Effector memory CD8-positive, alpha-beta T cell (primary cell): ENCODE results near the gene GPR132.
"Not testable (repeated sequence)": the region's sequence is repeated elsewhere in the genome, so short reads cannot be mapped to it uniquely, and the experiment has no call there.

Source experiments
- ATAC-seq: fragments of 150-1000 bp; cut with Tn5 transposase; replicated peaks from 2 replicates; pipeline ENCODE4 v1.10.0; 2021; ENCODE audit warnings: mild to moderate bottlenecking, moderate library complexity
- DNase-seq, 3 experiments: peaks; one replicate each; pipeline ENCODE4 v3.0.0; 2021
- H3K27ac Mint-ChIP-seq, 2 donors: one replicate each; pipeline ENCODE4 v1.8.0; 2022; ENCODE audit warnings: mild to moderate bottlenecking in 2 of 2, mixed read lengths in 2 of 2, moderate library complexity in 2 of 2
- H3K27me3 Mint-ChIP-seq, 2 donors: one replicate each; pipeline ENCODE4 v1.8.0; 2022; ENCODE audit warnings: mixed read lengths in 2 of 2
- H3K36me3 Mint-ChIP-seq: one replicate; pipeline ENCODE4 v1.8.0; 2022; ENCODE audit warnings: mild to moderate bottlenecking, moderate library complexity, mixed read lengths; ENCODE audit not compliant: insufficient read depth
- H3K4me1 Mint-ChIP-seq, 2 donors: one replicate each; pipeline ENCODE4 v1.8.0; 2022; ENCODE audit warnings: low read depth in 2 of 2, mixed read lengths in 2 of 2
- H3K4me3 Mint-ChIP-seq, 2 donors: one replicate each; pipeline ENCODE4 v1.8.0; 2022; ENCODE audit warnings: mild to moderate bottlenecking in 2 of 2, mixed read lengths in 2 of 2, moderate library complexity in 2 of 2
- H3K9me3 Mint-ChIP-seq, 2 donors: one replicate each; pipeline ENCODE4 v1.8.0; 2022; ENCODE audit warnings: mixed read lengths in 2 of 2

Gene GPR132

GRCh38 chr14:105087963-105088811 is 23.0 kb upstream of the GPR132 start:
- Mint-ChIP-seq H3K27me3 (no peaks in the 10 kb centered on the region), H3K36me3 (peaks cover 13% of the 10 kb centered on the region), H3K9me3 (no peaks in the 10 kb centered on the region), H3K27ac (peak overlapping the region in 1 of 2 donors; percentile 87), H3K4me3 (peak overlapping the region; percentile 71 to 72), H3K4me1 (peaks cover 22 to 27% of the 10 kb centered on the region in 2 donors)
- DNase-seq (no peak), ATAC-seq (no peak)

GRCh38 chr14:105087308-105087962 is 22.2 kb upstream of the GPR132 start:
- ATAC-seq (peak; percentile 23), DNase-seq (no peak)
- peaks cover 20 to 27% of the 10 kb centered on the region in 2 donors for H3K4me1 Mint-ChIP-seq
- H3K9me3 Mint-ChIP-seq = no peaks in the 10 kb centered on the region
- peak overlapping the region; percentile 68 to 73 for H3K27ac Mint-ChIP-seq
- H3K27me3 Mint-ChIP-seq = no peaks in the 10 kb centered on the region
- H3K36me3 Mint-ChIP-seq = peaks cover 13% of the 10 kb centered on the region
- H3K4me3 Mint-ChIP-seq = peak overlapping the region; percentile 77 to 79

- no peaks in the 10 kb centered on the region for H3K9me3 Mint-ChIP-seq
- peaks cover 13% of the 10 kb centered on the region for H3K36me3 Mint-ChIP-seq
- H3K4me3 Mint-ChIP-seq = peak overlapping the region; percentile 77 to 79
- ATAC-seq = peak; percentile 90
- peak; percentile 84 to 90 (median 88) for DNase-seq
- H3K4me1 Mint-ChIP-seq = peaks cover 16 to 23% of the 10 kb centered on the region in 2 donors
- H3K27me3 Mint-ChIP-seq = no peaks in the 10 kb centered on the region
- H3K27ac Mint-ChIP-seq = peak overlapping the region; percentile 68 to 73
Observed at GRCh38 chr14:105086833-105087307, 21.6 kb upstream of the GPR132 start.

GRCh38 chr14:105085766-105086165 is 20.5 kb upstream of the GPR132 start:
- peak overlapping the region in 1 of 2 donors; percentile 25 for H3K27ac Mint-ChIP-seq
- H3K27me3 Mint-ChIP-seq = no peaks in the 10 kb centered on the region

GRCh38 chr14:105084741-105085571 is 19.7 kb upstream of the GPR132 start:
- DNase-seq = no peak
- peaks cover 11 to 20% of the 10 kb centered on the region in 2 donors for H3K4me1 Mint-ChIP-seq
- H3K27ac Mint-ChIP-seq = no peak overlapping the region
- no peaks in the 10 kb centered on the region for H3K9me3 Mint-ChIP-seq
- peaks cover 7% of the 10 kb centered on the region for H3K36me3 Mint-ChIP-seq
- no peak for ATAC-seq
- H3K4me3 Mint-ChIP-seq = no peak overlapping the region
- H3K27me3 Mint-ChIP-seq = no peaks in the 10 kb centered on the region

More at GRCh38 chr14:105085766-105086165, 20.5 kb upstream of the GPR132 start:
- peaks cover 16 to 25% of the 10 kb centered on the region in 2 donors for H3K4me1 Mint-ChIP-seq
- no peak for ATAC-seq
- no peak for DNase-seq
- peaks cover 13% of the 10 kb centered on the region for H3K36me3 Mint-ChIP-seq
- H3K9me3 Mint-ChIP-seq = no peaks in the 10 kb centered on the region
- H3K4me3 Mint-ChIP-seq = no peak overlapping the region

GRCh38 chr14:105083926-105084685 is 18.9 kb upstream of the GPR132 start:
- Mint-ChIP-seq H3K36me3 (peaks cover 7% of the 10 kb centered on the region), H3K27ac (peak overlapping the region in 1 of 2 donors; percentile 79), H3K9me3 (no peaks in the 10 kb centered on the region), H3K4me1 (peaks cover 11 to 20% of the 10 kb centered on the region in 2 donors), H3K4me3 (no peak overlapping the region), H3K27me3 (no peaks in the 10 kb centered on the region)
- DNase-seq = no peak
- ATAC-seq = no peak

GRCh38 chr14:105082703-105083102 is 17.5 kb upstream of the GPR132 start:
- H3K4me1 Mint-ChIP-seq = peaks cover 8 to 26% of the 10 kb centered on the region in 2 donors
- H3K27me3 Mint-ChIP-seq = no peaks in the 10 kb centered on the region
- H3K9me3 Mint-ChIP-seq = no peaks in the 10 kb centered on the region
- H3K27ac Mint-ChIP-seq = no peak overlapping the region
- peaks cover 8% of the 10 kb centered on the region for H3K36me3 Mint-ChIP-seq
- no peak overlapping the region for H3K4me3 Mint-ChIP-seq
- ATAC-seq = no peak
- DNase-seq = no peak

- H3K4me1 Mint-ChIP-seq = peaks cover 16 to 31% of the 10 kb centered on the region in 2 donors
- DNase-seq, H3K9me3 Mint-ChIP-seq, H3K4me3 Mint-ChIP-seq, H3K27ac Mint-ChIP-seq, H3K27me3 Mint-ChIP-seq, ATAC-seq, H3K36me3 Mint-ChIP-seq: not testable (repeated sequence)
Observed at GRCh38 chr14:105081473-105081872, 16.2 kb upstream of the GPR132 start.

GRCh38 chr14:105080161-105080560 is 14.9 kb upstream of the GPR132 start:
- Mint-ChIP-seq H3K27me3 (no peaks in the 10 kb centered on the region), H3K27ac (no peak overlapping the region), H3K4me3 (no peak overlapping the region), H3K4me1 (peaks cover 23 to 36% of the 10 kb centered on the region in 2 donors), H3K36me3 (peaks cover 3% of the 10 kb centered on the region), H3K9me3 (no peaks in the 10 kb centered on the region)
- ATAC-seq = no peak
- no peak for DNase-seq

- Mint-ChIP-seq H3K9me3 (no peaks in the 10 kb centered on the region), H3K4me3 (peak overlapping the region; percentile 62 to 76), H3K4me1 (peaks cover 23 to 28% of the 10 kb centered on the region in 2 donors), H3K27ac (peak overlapping the region in 1 of 2 donors; percentile 46), H3K36me3 (peaks cover 3% of the 10 kb centered on the region), H3K27me3 (no peaks in the 10 kb centered on the region)
- DNase-seq (no peak), ATAC-seq (no peak)
Observed at GRCh38 chr14:105078294-105078693, 13.1 kb upstream of the GPR132 start.

- peak overlapping the region; percentile 46 to 83 for H3K27ac Mint-ChIP-seq
- no peaks in the 10 kb centered on the region for H3K9me3 Mint-ChIP-seq
- H3K4me3 Mint-ChIP-seq = peak overlapping the region; percentile 62 to 76
- no peaks in the 10 kb centered on the region for H3K27me3 Mint-ChIP-seq
- no peak for DNase-seq
- peaks cover 3% of the 10 kb centered on the region for H3K36me3 Mint-ChIP-seq
- H3K4me1 Mint-ChIP-seq = peaks cover 24 to 28% of the 10 kb centered on the region in 2 donors
- ATAC-seq = no peak
Observed at GRCh38 chr14:105077649-105077995, 12.4 kb upstream of the GPR132 start.

GRCh38 chr14:105076805-105077648 is 11.8 kb upstream of the GPR132 start:
- DNase-seq (no peak), ATAC-seq (peak; percentile 83)
- H3K27ac Mint-ChIP-seq = peak overlapping the region; percentile 46 to 83
- H3K9me3 Mint-ChIP-seq = no peaks in the 10 kb centered on the region
- H3K4me3 Mint-ChIP-seq = peak overlapping the region; percentile 62 to 76
- peaks cover 3% of the 10 kb centered on the region for H3K36me3 Mint-ChIP-seq
- H3K27me3 Mint-ChIP-seq = no peaks in the 10 kb centered on the region
- H3K4me1 Mint-ChIP-seq = peaks cover 28% of the 10 kb centered on the region in 2 donors
